ENCODE data around the gene ZER1.

The ZER1 gene

GRCh38 chr9:128685636-128686489 is 85.9 kb downstream of the ZER1 start:
- peak; percentile 70 for DNase-seq
- Histone ChIP-seq H3F3A (ENCODE audit: insufficient read depth, low read length) (peaks cover 39% of the 10 kb centered on the region), H3K9me3 (replicated peaks; ENCODE audit: insufficient read depth, low read length) (no peaks in the 10 kb centered on the region), H3K4me3 (ENCODE audit: low read length) (peak overlapping the region; percentile 85), H3K9ac (ENCODE audit: low read length) (peak overlapping the region; percentile 91), H3K9me2 (replicated peaks; ENCODE audit: insufficient read depth, low read length) (no peaks in the 10 kb centered on the region), H4K20me1 (ENCODE audit: insufficient read depth, low read length) (peaks cover 8% of the 10 kb centered on the region; the same call in 1 of the 2 replicates), H3K79me2 (ENCODE audit: low read length) (peaks cover 71% of the 10 kb centered on the region), H3K4me2 (ENCODE audit: low read depth, low read length) (peak overlapping the region; percentile 93), H3K27me3 (replicated peaks; ENCODE audit: insufficient read depth, low read length) (no peaks in the 10 kb centered on the region), H3K27ac (ENCODE audit: low read length) (peak overlapping the region; percentile 86), H3K4me1 (ENCODE audit: low read length) (peaks cover 21% of the 10 kb centered on the region), H3K36me3 (replicated peaks; ENCODE audit: insufficient read depth, low read length) (no peaks in the 10 kb centered on the region), H2AFZ (ENCODE audit: low read length) (0 out of 2 replicates have a peak overlapping the region, but pooled peaks have one; percentile 5)
- TF ChIP-seq EZH2 (optimal IDR thresholded peaks at IDR 0.05; ENCODE audit: low read depth, low read length) (no peak), EZH2phosphoT487 (IDR thresholded peaks at IDR 0.05; ENCODE audit: low read length) (no peak), CTCF (IDR thresholded peaks at IDR 0.05; ENCODE audit: low read length) (no peak)

- Histone ChIP-seq H2AFZ (ENCODE audit: low read length) (peak overlapping the region; percentile 42), H3K9me2 (replicated peaks; ENCODE audit: insufficient read depth, low read length) (no peaks in the 10 kb centered on the region), H3K79me2 (ENCODE audit: low read length) (peaks cover 62% of the 10 kb centered on the region), H3K27me3 (replicated peaks; ENCODE audit: insufficient read depth, low read length) (no peaks in the 10 kb centered on the region), H3K27ac (ENCODE audit: low read length) (peak overlapping the region; percentile 86), H3K9me3 (replicated peaks; ENCODE audit: insufficient read depth, low read length) (no peaks in the 10 kb centered on the region), H3K9ac (ENCODE audit: low read length) (peak overlapping the region; percentile 91), H3K4me1 (ENCODE audit: low read length) (peaks cover 21% of the 10 kb centered on the region), H3K36me3 (replicated peaks; ENCODE audit: insufficient read depth, low read length) (no peaks in the 10 kb centered on the region), H3K4me3 (ENCODE audit: low read length) (peak overlapping the region; percentile 85), H3K4me2 (ENCODE audit: low read depth, low read length) (peak overlapping the region; percentile 93), H4K20me1 (ENCODE audit: insufficient read depth, low read length) (no peaks in the 10 kb centered on the region), H3F3A (ENCODE audit: insufficient read depth, low read length) (peaks cover 33% of the 10 kb centered on the region)
- TF ChIP-seq EZH2phosphoT487 (IDR thresholded peaks at IDR 0.05; ENCODE audit: low read length) (no peak), CTCF (IDR thresholded peaks at IDR 0.05; ENCODE audit: low read length) (no peak), EZH2 (optimal IDR thresholded peaks at IDR 0.05; ENCODE audit: low read depth, low read length) (no peak)
- peak; percentile 94 for DNase-seq
Observed at GRCh38 chr9:128684325-128685199, 87.2 kb downstream of the ZER1 start.

- Histone ChIP-seq H2AFZ (ENCODE audit: low read length) (no peak overlapping the region), H3K9ac (ENCODE audit: low read length) (peak overlapping the region; percentile 91), H3K4me2 (ENCODE audit: low read depth, low read length) (peak overlapping the region; percentile 93), H3F3A (ENCODE audit: insufficient read depth, low read length) (peaks cover 33% of the 10 kb centered on the region), H3K36me3 (replicated peaks; ENCODE audit: insufficient read depth, low read length) (no peaks in the 10 kb centered on the region), H3K27me3 (replicated peaks; ENCODE audit: insufficient read depth, low read length) (no peaks in the 10 kb centered on the region), H3K79me2 (ENCODE audit: low read length) (peaks cover 62% of the 10 kb centered on the region), H4K20me1 (ENCODE audit: insufficient read depth, low read length) (no peaks in the 10 kb centered on the region), H3K4me3 (ENCODE audit: low read length) (peak overlapping the region; percentile 85), H3K9me3 (replicated peaks; ENCODE audit: insufficient read depth, low read length) (no peaks in the 10 kb centered on the region), H3K27ac (ENCODE audit: low read length) (peak overlapping the region; percentile 86), H3K4me1 (ENCODE audit: low read length) (peaks cover 21% of the 10 kb centered on the region), H3K9me2 (replicated peaks; ENCODE audit: insufficient read depth, low read length) (no peaks in the 10 kb centered on the region)
- TF ChIP-seq EZH2phosphoT487 (IDR thresholded peaks at IDR 0.05; ENCODE audit: low read length) (no peak), CTCF (IDR thresholded peaks at IDR 0.05; ENCODE audit: low read length) (no peak), EZH2 (optimal IDR thresholded peaks at IDR 0.05; ENCODE audit: low read depth, low read length) (no peak)
- DNase-seq: no peak
Observed at GRCh38 chr9:128684065-128684324, 87.7 kb downstream of the ZER1 start.
